Activated T-cell treated with anti-CD3 and anti-CD28 coated beads for 48 hours (primary cell): ENCODE data around the gene HIPK1.
"Not testable (repeated sequence)": the region's sequence is repeated elsewhere in the genome, so short reads cannot be mapped to it uniquely, and the experiment has no call there.

Experiments used
- DNase-seq: peaks from one replicate; pipeline ENCODE4 v3.0.0-alpha.2; 2020; ENCODE audit warnings: low read depth

Gene HIPK1

GRCh38 chr1:114011796-114012195 lies 82.7 kb downstream of the HIPK1 start:
- no peak for DNase-seq

GRCh38 chr1:114015075-114015474 lies 86.0 kb downstream of the HIPK1 start:
- no peak for DNase-seq

- DNase-seq = not testable (repeated sequence)
These were observed 90.6 kb downstream of the HIPK1 start for GRCh38 chr1:114019724-114020123.

GRCh38 chr1:114021665-114022099 lies 92.6 kb downstream of the HIPK1 start:
- no peak for DNase-seq

- DNase-seq = no peak
These were observed 93.8 kb downstream of the HIPK1 start for GRCh38 chr1:114022877-114023276.

- no peak for DNase-seq
These were observed 94.3 kb downstream of the HIPK1 start for GRCh38 chr1:114023377-114023776.

GRCh38 chr1:114024049-114024448 lies 94.9 kb downstream of the HIPK1 start:
- DNase-seq = no peak

- DNase-seq = no peak
These were observed 96.7 kb downstream of the HIPK1 start for GRCh38 chr1:114025609-114026401.

GRCh38 chr1:114026797-114027196 lies 97.7 kb downstream of the HIPK1 start:
- no peak for DNase-seq
